ENCODE results near the gene TRABD2B.

Gene TRABD2B

DNA sequence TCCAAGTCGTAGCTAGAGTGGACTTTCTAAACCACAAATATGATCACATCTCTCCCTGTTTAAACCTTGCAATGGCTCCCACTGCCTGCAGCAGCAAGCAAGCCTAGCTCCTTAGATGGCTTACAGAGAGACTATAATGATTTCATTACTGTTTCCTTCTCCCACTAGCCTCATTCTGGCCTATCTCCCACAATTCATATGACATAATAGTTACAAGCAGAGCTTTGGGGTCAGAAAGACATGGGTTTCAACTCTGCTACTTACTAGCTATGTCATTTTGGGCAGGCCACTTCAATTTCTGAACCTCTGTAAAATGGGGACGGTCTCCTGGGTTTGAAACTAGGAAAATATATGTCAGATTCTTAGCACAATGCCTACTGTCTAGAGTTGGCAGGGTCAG, 143.3 kb downstream of the TRABD2B start:
- H3K27me3 ChIP-seq (ENCODE audit: control insufficient read depth, low read length), result no peaks in the 10 kb centered on the region
- no peaks in the 10 kb centered on the region for H3K9me3 ChIP-seq (ENCODE audit: control insufficient read depth, insufficient read depth, low read length)
- H4K20me1 ChIP-seq (ENCODE audit: control insufficient read depth, insufficient read depth, low read depth, low read length), result no peaks in the 10 kb centered on the region
- no peak overlapping the region for H3K4me3 ChIP-seq (ENCODE audit: low read length)
- no peaks in the 10 kb centered on the region for H3F3A ChIP-seq (ENCODE audit: control insufficient read depth, insufficient read depth)
- no peaks in the 10 kb centered on the region for H3K4me1 ChIP-seq (ENCODE audit: control insufficient read depth, low read length)
- TF ChIP-seq, protein P1, sequence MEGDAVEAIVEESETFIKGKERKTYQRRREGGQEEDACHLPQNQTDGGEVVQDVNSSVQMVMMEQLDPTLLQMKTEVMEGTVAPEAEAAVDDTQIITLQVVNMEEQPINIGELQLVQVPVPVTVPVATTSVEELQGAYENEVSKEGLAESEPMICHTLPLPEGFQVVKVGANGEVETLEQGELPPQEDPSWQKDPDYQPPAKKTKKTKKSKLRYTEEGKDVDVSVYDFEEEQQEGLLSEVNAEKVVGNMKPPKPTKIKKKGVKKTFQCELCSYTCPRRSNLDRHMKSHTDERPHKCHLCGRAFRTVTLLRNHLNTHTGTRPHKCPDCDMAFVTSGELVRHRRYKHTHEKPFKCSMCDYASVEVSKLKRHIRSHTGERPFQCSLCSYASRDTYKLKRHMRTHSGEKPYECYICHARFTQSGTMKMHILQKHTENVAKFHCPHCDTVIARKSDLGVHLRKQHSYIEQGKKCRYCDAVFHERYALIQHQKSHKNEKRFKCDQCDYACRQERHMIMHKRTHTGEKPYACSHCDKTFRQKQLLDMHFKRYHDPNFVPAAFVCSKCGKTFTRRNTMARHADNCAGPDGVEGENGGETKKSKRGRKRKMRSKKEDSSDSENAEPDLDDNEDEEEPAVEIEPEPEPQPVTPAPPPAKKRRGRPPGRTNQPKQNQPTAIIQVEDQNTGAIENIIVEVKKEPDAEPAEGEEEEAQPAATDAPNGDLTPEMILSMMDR (IDR thresholded peaks at IDR 0.05; ENCODE audit: low read depth, low read length, poor library complexity, severe bottlenecking), result no peak
- TF ChIP-seq EZH2phosphoT487 (IDR thresholded peaks at IDR 0.05; ENCODE audit: borderline replicate concordance, low read length), result no peak
- H3K79me2 ChIP-seq (ENCODE audit: control insufficient read depth, low read length), result no peaks in the 10 kb centered on the region
- H3K36me3 ChIP-seq (ENCODE audit: control insufficient read depth, low read length), result no peaks in the 10 kb centered on the region
- no peak overlapping the region for H3K27ac ChIP-seq (ENCODE audit: low read depth, low read length)
- no peak overlapping the region for H3K4me2 ChIP-seq (ENCODE audit: low read length)
- no peaks in the 10 kb centered on the region for H3K9me2 ChIP-seq (replicated peaks; ENCODE audit: control insufficient read depth, low read length)

DNA sequence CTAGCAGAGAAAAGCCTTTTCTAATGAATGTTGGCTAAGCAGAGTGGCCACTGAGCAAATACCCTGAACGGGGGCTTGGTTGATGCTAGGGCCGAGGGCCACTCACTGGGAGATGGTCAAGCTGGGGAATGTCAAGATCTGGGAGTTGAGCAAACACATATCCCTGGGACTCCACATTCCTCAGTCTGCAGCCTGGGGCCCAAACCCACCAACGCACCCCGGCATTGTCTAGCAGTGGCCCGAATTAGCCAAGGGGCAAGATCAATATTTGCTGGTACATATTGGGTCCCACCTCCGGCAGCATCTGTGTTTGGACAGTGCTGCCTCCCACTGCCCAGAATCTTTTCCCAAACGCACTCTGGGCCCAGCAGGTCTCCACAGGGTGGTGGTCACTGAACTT, 144.1 kb downstream of the TRABD2B start:
- H3K36me3 ChIP-seq (ENCODE audit: control insufficient read depth, low read length), result no peaks in the 10 kb centered on the region
- H3K27me3 ChIP-seq (ENCODE audit: control insufficient read depth, low read length), result no peaks in the 10 kb centered on the region
- H3F3A ChIP-seq (ENCODE audit: control insufficient read depth, insufficient read depth), result no peaks in the 10 kb centered on the region
- H3K9me2 ChIP-seq (replicated peaks; ENCODE audit: control insufficient read depth, low read length), result no peaks in the 10 kb centered on the region
- no peaks in the 10 kb centered on the region for H3K9me3 ChIP-seq (ENCODE audit: control insufficient read depth, insufficient read depth, low read length)
- no peak overlapping the region for H3K4me2 ChIP-seq (ENCODE audit: low read length)
- H4K20me1 ChIP-seq (ENCODE audit: control insufficient read depth, insufficient read depth, low read depth, low read length), result no peaks in the 10 kb centered on the region
- H3K4me1 ChIP-seq (ENCODE audit: control insufficient read depth, low read length), result no peaks in the 10 kb centered on the region
- no peak overlapping the region for H3K27ac ChIP-seq (ENCODE audit: low read depth, low read length)
- TF ChIP-seq EZH2phosphoT487 (IDR thresholded peaks at IDR 0.05; ENCODE audit: borderline replicate concordance, low read length), result no peak
- TF ChIP-seq, protein P1 (IDR thresholded peaks at IDR 0.05; ENCODE audit: low read depth, low read length, poor library complexity, severe bottlenecking), result no peak
- H3K79me2 ChIP-seq (ENCODE audit: control insufficient read depth, low read length), result no peaks in the 10 kb centered on the region
- no peak overlapping the region for H3K4me3 ChIP-seq (ENCODE audit: low read length)

DNA sequence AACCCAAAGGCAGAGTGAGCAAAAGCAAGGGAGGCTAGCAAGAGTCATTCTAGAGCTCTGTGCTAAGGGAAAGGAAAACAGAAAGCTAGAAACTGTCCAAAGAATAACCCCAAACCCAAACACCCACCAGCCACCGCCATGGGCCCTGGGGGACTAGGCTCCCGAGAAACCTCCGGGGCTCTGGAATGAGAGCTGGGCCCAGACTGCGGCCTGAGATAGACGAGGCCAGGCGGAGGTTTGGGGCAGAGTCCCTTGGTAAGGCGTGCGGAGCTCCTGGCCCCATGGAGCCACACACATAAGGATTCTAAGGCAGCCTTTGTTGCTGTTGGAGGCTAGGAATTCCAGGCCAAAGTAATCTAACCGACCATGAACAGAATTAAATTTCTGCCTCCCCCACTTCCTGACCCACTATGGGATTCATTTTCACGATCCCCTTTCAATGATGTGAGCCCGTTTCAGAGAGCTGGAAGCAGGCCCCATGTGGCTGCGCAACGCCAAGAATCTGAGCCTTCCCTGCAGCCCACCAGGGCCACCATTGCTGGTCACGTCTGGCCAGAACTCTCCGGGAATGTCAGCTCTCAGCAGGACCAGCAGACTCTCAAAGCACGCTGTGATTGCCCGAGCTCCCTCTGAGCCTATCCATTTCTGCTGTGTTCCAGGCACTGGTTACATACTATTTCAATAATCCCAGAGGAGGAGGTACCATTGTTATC, 145.0 kb downstream of the TRABD2B start:
- Histone ChIP-seq H3K9me3 (ENCODE audit: control insufficient read depth, insufficient read depth, low read length) (no peaks in the 10 kb centered on the region), H3K27ac (ENCODE audit: low read depth, low read length) (no peak overlapping the region), H4K20me1 (ENCODE audit: control insufficient read depth, insufficient read depth, low read depth, low read length) (no peaks in the 10 kb centered on the region), H3K27me3 (ENCODE audit: control insufficient read depth, low read length) (no peaks in the 10 kb centered on the region), H3K9me2 (replicated peaks; ENCODE audit: control insufficient read depth, low read length) (no peaks in the 10 kb centered on the region), H3K4me1 (ENCODE audit: control insufficient read depth, low read length) (no peaks in the 10 kb centered on the region), H3K79me2 (ENCODE audit: control insufficient read depth, low read length) (no peaks in the 10 kb centered on the region), H3K4me2 (ENCODE audit: low read length) (no peak overlapping the region), H3F3A (ENCODE audit: control insufficient read depth, insufficient read depth) (no peaks in the 10 kb centered on the region), H3K4me3 (ENCODE audit: low read length) (no peak overlapping the region), H3K36me3 (ENCODE audit: control insufficient read depth, low read length) (no peaks in the 10 kb centered on the region)
- TF ChIP-seq EZH2phosphoT487 (IDR thresholded peaks at IDR 0.05; ENCODE audit: borderline replicate concordance, low read length), result no peak
- TF ChIP-seq, protein P1 (IDR thresholded peaks at IDR 0.05; ENCODE audit: low read depth, low read length, poor library complexity, severe bottlenecking), result no peak
